Cardiac fibroblast (primary cell): ENCODE measurements around the gene AOC3.
"Not testable (repeated sequence)": the region's sequence is repeated elsewhere in the genome, so short reads cannot be mapped to it uniquely, and the experiment has no call there.

Source experiments
- DNase-seq, 2 donors: peaks; one replicate each; pipeline versions ENCODE4 v3.0.0 to v3.0.0-alpha.2; 2010; ENCODE audit warnings: low read depth in 2 of 2
- H3K4me3 ChIP-seq, 2 donors: replicated peaks in 1 of 2; 1 replicate in 1 of 2; 2 replicates in 1 of 2; pipeline ENCODE4 v1.5.1; 2011; ENCODE audit warnings: low read depth in 2 of 2, low read length in 2 of 2, mild to moderate bottlenecking in 2 of 2, moderate library complexity in 1 of 2
- TF ChIP-seq, protein P1 (sequence below): IDR thresholded peaks from one replicate; pipeline ENCODE4 v1.5.1; 2011; ENCODE audit warnings: low read depth, mild to moderate bottlenecking, low read length, inconsistent platforms

Gene AOC3

GRCh38 chr17:42849031-42849430 is 2.0 kb upstream of the AOC3 start:
- TF ChIP-seq, protein P1, sequence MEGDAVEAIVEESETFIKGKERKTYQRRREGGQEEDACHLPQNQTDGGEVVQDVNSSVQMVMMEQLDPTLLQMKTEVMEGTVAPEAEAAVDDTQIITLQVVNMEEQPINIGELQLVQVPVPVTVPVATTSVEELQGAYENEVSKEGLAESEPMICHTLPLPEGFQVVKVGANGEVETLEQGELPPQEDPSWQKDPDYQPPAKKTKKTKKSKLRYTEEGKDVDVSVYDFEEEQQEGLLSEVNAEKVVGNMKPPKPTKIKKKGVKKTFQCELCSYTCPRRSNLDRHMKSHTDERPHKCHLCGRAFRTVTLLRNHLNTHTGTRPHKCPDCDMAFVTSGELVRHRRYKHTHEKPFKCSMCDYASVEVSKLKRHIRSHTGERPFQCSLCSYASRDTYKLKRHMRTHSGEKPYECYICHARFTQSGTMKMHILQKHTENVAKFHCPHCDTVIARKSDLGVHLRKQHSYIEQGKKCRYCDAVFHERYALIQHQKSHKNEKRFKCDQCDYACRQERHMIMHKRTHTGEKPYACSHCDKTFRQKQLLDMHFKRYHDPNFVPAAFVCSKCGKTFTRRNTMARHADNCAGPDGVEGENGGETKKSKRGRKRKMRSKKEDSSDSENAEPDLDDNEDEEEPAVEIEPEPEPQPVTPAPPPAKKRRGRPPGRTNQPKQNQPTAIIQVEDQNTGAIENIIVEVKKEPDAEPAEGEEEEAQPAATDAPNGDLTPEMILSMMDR, result no peak
- no peak overlapping the region for H3K4me3 ChIP-seq
- no peak for DNase-seq

- TF ChIP-seq, protein P1, result no peak
Measured at GRCh38 chr17:42849451-42850181, 1.4 kb upstream of the AOC3 start.

DNA sequence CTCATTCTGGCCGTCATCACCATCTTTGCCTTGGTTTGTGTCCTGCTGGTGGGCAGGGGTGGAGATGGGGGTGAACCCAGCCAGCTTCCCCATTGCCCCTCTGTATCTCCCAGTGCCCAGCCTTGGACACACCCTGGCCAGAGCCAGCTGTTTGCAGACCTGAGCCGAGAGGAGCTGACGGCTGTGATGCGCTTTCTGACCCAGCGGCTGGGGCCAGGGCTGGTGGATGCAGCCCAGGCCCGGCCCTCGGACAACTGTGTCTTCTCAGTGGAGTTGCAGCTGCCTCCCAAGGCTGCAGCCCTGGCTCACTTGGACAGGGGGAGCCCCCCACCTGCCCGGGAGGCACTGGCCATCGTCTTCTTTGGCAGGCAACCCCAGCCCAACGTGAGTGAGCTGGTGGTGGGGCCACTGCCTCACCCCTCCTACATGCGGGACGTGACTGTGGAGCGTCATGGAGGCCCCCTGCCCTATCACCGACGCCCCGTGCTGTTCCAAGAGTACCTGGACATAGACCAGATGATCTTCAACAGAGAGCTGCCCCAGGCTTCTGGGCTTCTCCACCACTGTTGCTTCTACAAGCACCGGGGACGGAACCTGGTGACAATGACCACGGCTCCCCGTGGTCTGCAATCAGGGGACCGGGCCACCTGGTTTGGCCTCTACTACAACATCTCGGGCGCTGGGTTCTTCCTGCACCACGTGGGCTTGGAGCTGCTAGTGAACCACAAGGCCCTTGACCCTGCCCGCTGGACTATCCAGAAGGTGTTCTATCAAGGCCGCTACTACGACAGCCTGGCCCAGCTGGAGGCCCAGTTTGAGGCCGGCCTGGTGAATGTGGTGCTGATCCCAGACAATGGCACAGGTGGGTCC is 607 bp downstream of the AOC3 start:
- DNase-seq, H3K4me3 ChIP-seq: not testable (repeated sequence)

More at GRCh38 chr17:42849451-42850181, 1.4 kb upstream of the AOC3 start:
- no peak for DNase-seq
- no peak overlapping the region for H3K4me3 ChIP-seq

DNA sequence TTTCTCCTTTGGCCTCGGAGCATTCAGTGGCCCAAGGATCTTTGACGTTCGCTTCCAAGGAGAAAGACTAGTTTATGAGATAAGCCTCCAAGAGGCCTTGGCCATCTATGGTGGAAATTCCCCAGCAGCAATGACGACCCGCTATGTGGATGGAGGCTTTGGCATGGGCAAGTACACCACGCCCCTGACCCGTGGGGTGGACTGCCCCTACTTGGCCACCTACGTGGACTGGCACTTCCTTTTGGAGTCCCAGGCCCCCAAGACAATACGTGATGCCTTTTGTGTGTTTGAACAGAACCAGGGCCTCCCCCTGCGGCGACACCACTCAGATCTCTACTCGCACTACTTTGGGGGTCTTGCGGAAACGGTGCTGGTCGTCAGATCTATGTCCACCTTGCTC is 1.4 kb downstream of the AOC3 start:
- no peak overlapping the region for H3K4me3 ChIP-seq
- TF ChIP-seq, protein P1, result no peak
- DNase-seq, result no peak

- no peak overlapping the region for H3K4me3 ChIP-seq
- TF ChIP-seq, protein P1, result no peak
- DNase-seq, result no peak
Measured at GRCh38 chr17:42853004-42853403, 2.0 kb downstream of the AOC3 start.

- no peak for DNase-seq
- TF ChIP-seq, protein P1, result no peak
- H3K4me3 ChIP-seq, result no peak overlapping the region
Measured at GRCh38 chr17:42853597-42853967, 2.6 kb downstream of the AOC3 start.
